IPS-15b (cell line): ENCODE measurements around the gene KIF5C.
A peak's percentile ranks its signal among the peaks of the same experiment; 100 is the strongest.

ENCODE experiments used
- H3K27me3 ChIP-seq: one replicate; pipeline ENCODE4 v1.6.1; 2013; ENCODE audit warnings: low read length; ENCODE audit not compliant: control insufficient read depth, insufficient read depth
- H3K36me3 ChIP-seq: one replicate; pipeline ENCODE4 v1.6.1; 2013; ENCODE audit warnings: low read length; ENCODE audit not compliant: control insufficient read depth, insufficient read depth
- H3K4me1 ChIP-seq: one replicate; pipeline ENCODE4 v1.6.1; 2013; ENCODE audit warnings: mild to moderate bottlenecking, low read length; ENCODE audit not compliant: control insufficient read depth, insufficient read depth
- H3K4me3 ChIP-seq: one replicate; pipeline ENCODE4 v1.5.1; 2013; ENCODE audit warnings: low read depth, low read length
- H3K9ac ChIP-seq: one replicate; pipeline ENCODE4 v1.6.1; 2013; ENCODE audit warnings: low read depth, mild to moderate bottlenecking, low read length
- H3K9me3 ChIP-seq: one replicate; pipeline ENCODE4 v1.6.1; 2013; ENCODE audit warnings: mild to moderate bottlenecking, low read length; ENCODE audit not compliant: control insufficient read depth, insufficient read depth

Gene KIF5C

GRCh38 chr2:148913061-148913460 is 38.0 kb downstream of the KIF5C start:
- Histone ChIP-seq H3K36me3 (no peaks in the 10 kb centered on the region), H3K4me3 (no peak overlapping the region), H3K27me3 (no peaks in the 10 kb centered on the region), H3K9ac (no peak overlapping the region), H3K4me1 (no peaks in the 10 kb centered on the region), H3K9me3 (no peaks in the 10 kb centered on the region)

- H3K9me3 ChIP-seq, result no peaks in the 10 kb centered on the region
- no peaks in the 10 kb centered on the region for H3K4me1 ChIP-seq
- H3K27me3 ChIP-seq, result no peaks in the 10 kb centered on the region
- no peak overlapping the region for H3K9ac ChIP-seq
- H3K4me3 ChIP-seq, result no peak overlapping the region
- no peaks in the 10 kb centered on the region for H3K36me3 ChIP-seq
Observed at GRCh38 chr2:148913492-148913891, 38.5 kb downstream of the KIF5C start.

- Histone ChIP-seq H3K36me3 (no peaks in the 10 kb centered on the region), H3K9me3 (no peaks in the 10 kb centered on the region), H3K9ac (no peak overlapping the region), H3K4me3 (no peak overlapping the region), H3K27me3 (no peaks in the 10 kb centered on the region), H3K4me1 (no peaks in the 10 kb centered on the region)
Observed at GRCh38 chr2:148914463-148914862, 39.4 kb downstream of the KIF5C start.

- H3K9me3 ChIP-seq, result no peaks in the 10 kb centered on the region
- H3K9ac ChIP-seq, result no peak overlapping the region
- H3K4me3 ChIP-seq, result no peak overlapping the region
- H3K4me1 ChIP-seq, result peaks cover 3% of the 10 kb centered on the region
- H3K27me3 ChIP-seq, result no peaks in the 10 kb centered on the region
- H3K36me3 ChIP-seq, result no peaks in the 10 kb centered on the region
Observed at GRCh38 chr2:148917431-148917830, 42.4 kb downstream of the KIF5C start.

- Histone ChIP-seq H3K27me3 (no peaks in the 10 kb centered on the region), H3K4me3 (no peak overlapping the region), H3K4me1 (peaks cover 5% of the 10 kb centered on the region), H3K9me3 (no peaks in the 10 kb centered on the region), H3K36me3 (no peaks in the 10 kb centered on the region), H3K9ac (no peak overlapping the region)
Observed at GRCh38 chr2:148918554-148918953, 43.5 kb downstream of the KIF5C start.

- H3K27me3 ChIP-seq, result no peaks in the 10 kb centered on the region
- H3K4me3 ChIP-seq, result no peak overlapping the region
- no peak overlapping the region for H3K9ac ChIP-seq
- H3K4me1 ChIP-seq, result peaks cover 5% of the 10 kb centered on the region
- H3K36me3 ChIP-seq, result no peaks in the 10 kb centered on the region
- H3K9me3 ChIP-seq, result no peaks in the 10 kb centered on the region
Observed at GRCh38 chr2:148920559-148920958, 45.5 kb downstream of the KIF5C start.

- Histone ChIP-seq H3K9me3 (no peaks in the 10 kb centered on the region), H3K4me1 (peaks cover 9% of the 10 kb centered on the region), H3K4me3 (no peak overlapping the region), H3K9ac (no peak overlapping the region), H3K27me3 (no peaks in the 10 kb centered on the region), H3K36me3 (no peaks in the 10 kb centered on the region)
Observed at GRCh38 chr2:148922062-148922461, 47.0 kb downstream of the KIF5C start.

GRCh38 chr2:148922776-148923475 is 47.9 kb downstream of the KIF5C start:
- Histone ChIP-seq H3K4me3 (no peak overlapping the region), H3K4me1 (peaks cover 15% of the 10 kb centered on the region), H3K36me3 (no peaks in the 10 kb centered on the region), H3K27me3 (no peaks in the 10 kb centered on the region), H3K9ac (no peak overlapping the region), H3K9me3 (no peaks in the 10 kb centered on the region)

- Histone ChIP-seq H3K4me1 (peaks cover 15% of the 10 kb centered on the region), H3K4me3 (no peak overlapping the region), H3K9me3 (no peaks in the 10 kb centered on the region), H3K9ac (no peak overlapping the region), H3K36me3 (no peaks in the 10 kb centered on the region), H3K27me3 (no peaks in the 10 kb centered on the region)
Observed at GRCh38 chr2:148924514-148925178, 49.6 kb downstream of the KIF5C start.

GRCh38 chr2:148926291-148926961 is 51.4 kb downstream of the KIF5C start:
- peaks cover 12% of the 10 kb centered on the region for H3K4me1 ChIP-seq
- no peak overlapping the region for H3K4me3 ChIP-seq
- H3K36me3 ChIP-seq, result no peaks in the 10 kb centered on the region
- no peaks in the 10 kb centered on the region for H3K9me3 ChIP-seq
- H3K27me3 ChIP-seq, result no peaks in the 10 kb centered on the region
- H3K9ac ChIP-seq, result no peak overlapping the region

GRCh38 chr2:148926981-148927401 is 52.0 kb downstream of the KIF5C start:
- peaks cover 12% of the 10 kb centered on the region for H3K4me1 ChIP-seq
- H3K27me3 ChIP-seq, result no peaks in the 10 kb centered on the region
- H3K9me3 ChIP-seq, result no peaks in the 10 kb centered on the region
- H3K4me3 ChIP-seq, result peak overlapping the region; percentile 9
- H3K36me3 ChIP-seq, result no peaks in the 10 kb centered on the region
- H3K9ac ChIP-seq, result no peak overlapping the region

GRCh38 chr2:148928395-148928794 is 53.4 kb downstream of the KIF5C start:
- Histone ChIP-seq H3K9ac (no peak overlapping the region), H3K4me1 (peaks cover 10% of the 10 kb centered on the region), H3K27me3 (no peaks in the 10 kb centered on the region)

More at GRCh38 chr2:148928395-148928794, 53.4 kb downstream of the KIF5C start:
- Histone ChIP-seq H3K4me3 (no peak overlapping the region), H3K36me3 (peaks cover 3% of the 10 kb centered on the region), H3K9me3 (no peaks in the 10 kb centered on the region)
